ENCODE data around the gene MAP7D3. TPM values are rescaled to one million over a fixed set of nuclear protein-coding genes. Genes with fewer than 3 reads are reported as not detected.
"Not testable (repeated sequence)": the region's sequence is repeated elsewhere in the genome, so short reads cannot be mapped to it uniquely, and the experiment has no call there.

The MAP7D3 gene
- polyA plus RNA-seq (ENCODE audit: insufficient read length in 4 of 4): 10 to 100 TPM; 15.4 to 19.2 (median 16.8) TPM

- no peak for DNase-seq (ENCODE audit: low read depth in 4 of 4, low spot score in 3 of 4)
Observed at GRCh38 chrX:136251041-136251991, at the start of gene MAP7D3. Gene MAP7D3, minus strand, starts transcription at chrX:136251400. Its CDS starts 42 bp downstream, at chrX:136251358.

GRCh38 chrX:136300721-136301120 is 49.5 kb upstream of the MAP7D3 start, which contains the start of gene ADGRG4:
Gene ADGRG4, plus strand, starts transcription at chrX:136300963. Its CDS starts 7,815 bp downstream, at chrX:136308778.
- DNase-seq (ENCODE audit: low read depth in 4 of 4, low spot score in 3 of 4): not testable (repeated sequence)

- DNase-seq (ENCODE audit: low read depth in 4 of 4, low spot score in 3 of 4): no peak
Observed at GRCh38 chrX:136295380-136295779, 44.2 kb upstream of the MAP7D3 start.

- no peak for DNase-seq (ENCODE audit: low read depth in 4 of 4, low spot score in 3 of 4)
Observed at GRCh38 chrX:136292656-136293055, 41.5 kb upstream of the MAP7D3 start.

- no peak for DNase-seq (ENCODE audit: low read depth in 4 of 4, low spot score in 3 of 4)
Observed at GRCh38 chrX:136291824-136292223, 40.6 kb upstream of the MAP7D3 start.

- DNase-seq (ENCODE audit: low read depth in 4 of 4, low spot score in 3 of 4): not testable (repeated sequence)
Observed at GRCh38 chrX:136286375-136286774, 35.2 kb upstream of the MAP7D3 start.

GRCh38 chrX:136275553-136275952 is 24.4 kb upstream of the MAP7D3 start:
- DNase-seq (ENCODE audit: low read depth in 4 of 4, low spot score in 3 of 4): no peak

- no peak for DNase-seq (ENCODE audit: low read depth in 4 of 4, low spot score in 3 of 4)
Observed at GRCh38 chrX:136273986-136274385, 22.8 kb upstream of the MAP7D3 start.

GRCh38 chrX:136272325-136272724 is 21.1 kb upstream of the MAP7D3 start:
- no peak for DNase-seq (ENCODE audit: low read depth in 4 of 4, low spot score in 3 of 4)

- no peak for DNase-seq (ENCODE audit: low read depth in 4 of 4, low spot score in 3 of 4)
Observed at GRCh38 chrX:136271300-136271699, 20.1 kb upstream of the MAP7D3 start.

GRCh38 chrX:136269921-136270320 is 18.7 kb upstream of the MAP7D3 start:
- no peak for DNase-seq (ENCODE audit: low read depth in 4 of 4, low spot score in 3 of 4)

- DNase-seq (ENCODE audit: low read depth in 4 of 4, low spot score in 3 of 4): no peak
Observed at GRCh38 chrX:136268051-136269048, 17.1 kb upstream of the MAP7D3 start.

GRCh38 chrX:136266828-136267227 is 15.6 kb upstream of the MAP7D3 start:
- DNase-seq (ENCODE audit: low read depth in 4 of 4, low spot score in 3 of 4): no peak

- no peak for DNase-seq (ENCODE audit: low read depth in 4 of 4, low spot score in 3 of 4)
Observed at GRCh38 chrX:136262812-136263315, 11.7 kb upstream of the MAP7D3 start.

GRCh38 chrX:136262243-136262642 is 11.0 kb upstream of the MAP7D3 start:
- DNase-seq (ENCODE audit: low read depth in 4 of 4, low spot score in 3 of 4): no peak

GRCh38 chrX:136261321-136261720 is 10.1 kb upstream of the MAP7D3 start:
- no peak for DNase-seq (ENCODE audit: low read depth in 4 of 4, low spot score in 3 of 4)

GRCh38 chrX:136260776-136261175 is 9.6 kb upstream of the MAP7D3 start:
- no peak for DNase-seq (ENCODE audit: low read depth in 4 of 4, low spot score in 3 of 4)

- no peak for DNase-seq (ENCODE audit: low read depth in 4 of 4, low spot score in 3 of 4)
Observed at GRCh38 chrX:136259543-136259942, 8.3 kb upstream of the MAP7D3 start.

GRCh38 chrX:136258951-136259350 is 7.8 kb upstream of the MAP7D3 start:
- DNase-seq (ENCODE audit: low read depth in 4 of 4, low spot score in 3 of 4): no peak

- DNase-seq (ENCODE audit: low read depth in 4 of 4, low spot score in 3 of 4): no peak
Observed at GRCh38 chrX:136256026-136256425, 4.8 kb upstream of the MAP7D3 start.

- DNase-seq (ENCODE audit: low read depth in 4 of 4, low spot score in 3 of 4): no peak
Observed at GRCh38 chrX:136255541-136255940, 4.3 kb upstream of the MAP7D3 start.
